Epidermal melanocyte (primary cell): ENCODE measurements around the gene MAP3K20.
"Not testable (repeated sequence)": the region's sequence is repeated elsewhere in the genome, so short reads cannot be mapped to it uniquely, and the experiment has no call there.

Source experiments
- DNase-seq: peaks from one replicate; pipeline ENCODE4 v3.0.0; 2011; ENCODE audit warnings: low spot score; ENCODE audit not compliant: insufficient read length

The MAP3K20 gene

DNA sequence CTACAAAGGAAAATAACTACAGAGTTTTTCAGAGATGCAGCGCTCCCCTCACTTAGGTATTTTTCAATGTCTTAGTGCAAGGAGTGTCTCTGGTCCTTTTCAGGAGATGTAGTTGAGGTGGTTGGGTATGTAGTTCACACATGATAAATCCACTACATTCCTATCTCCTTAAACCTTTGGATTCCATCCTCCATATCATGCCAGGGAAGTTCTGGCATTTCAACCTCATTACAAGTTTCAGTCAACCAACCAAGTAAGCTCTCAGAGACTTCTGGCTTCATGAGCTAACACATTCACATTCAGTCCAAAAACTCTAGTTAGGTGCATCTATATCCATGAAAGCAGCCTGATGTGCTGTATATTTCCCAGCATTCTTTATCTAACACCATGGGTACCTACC, 47.3 kb downstream of the MAP3K20 start:
- DNase-seq: no peak

DNA sequence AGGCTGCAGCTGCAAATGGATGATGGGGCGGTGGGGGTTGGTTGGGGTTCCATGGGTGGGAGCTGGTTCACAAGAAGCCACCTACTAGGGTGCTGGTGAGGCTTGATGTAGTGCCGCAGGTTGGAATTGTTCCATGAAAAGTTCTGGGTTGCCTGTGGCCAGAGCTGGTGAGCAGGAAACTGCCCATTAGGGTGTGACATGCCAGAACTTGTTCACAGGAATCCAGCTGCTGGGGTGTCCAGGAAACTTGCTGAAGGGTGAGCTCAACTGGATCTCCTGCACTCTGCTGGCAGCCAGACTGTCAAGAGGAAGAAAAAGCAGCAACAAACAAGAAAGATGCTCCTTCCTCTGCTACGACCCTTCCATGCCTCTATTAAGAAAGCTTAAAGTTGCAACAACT, 48.8 kb downstream of the MAP3K20 start:
- no peak for DNase-seq

DNA sequence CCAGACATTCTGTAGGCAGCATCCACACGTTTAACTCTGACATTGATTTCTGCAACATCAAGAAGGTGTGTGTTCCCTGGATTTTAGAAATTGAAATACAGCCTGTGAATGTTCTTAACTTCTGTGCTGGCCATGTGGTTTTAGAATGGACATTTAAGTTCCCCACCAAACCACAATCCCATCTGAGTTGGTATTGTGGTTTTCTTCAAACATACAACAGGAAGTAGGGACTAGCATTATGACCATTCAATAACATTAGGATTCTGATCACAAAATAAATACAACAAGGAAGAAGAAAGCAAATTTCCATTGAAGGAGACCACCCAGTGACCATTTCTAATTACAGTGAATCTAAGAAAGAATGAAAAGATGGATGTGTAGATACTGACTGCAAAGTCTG, 51.2 kb downstream of the MAP3K20 start:
- DNase-seq: no peak

DNA sequence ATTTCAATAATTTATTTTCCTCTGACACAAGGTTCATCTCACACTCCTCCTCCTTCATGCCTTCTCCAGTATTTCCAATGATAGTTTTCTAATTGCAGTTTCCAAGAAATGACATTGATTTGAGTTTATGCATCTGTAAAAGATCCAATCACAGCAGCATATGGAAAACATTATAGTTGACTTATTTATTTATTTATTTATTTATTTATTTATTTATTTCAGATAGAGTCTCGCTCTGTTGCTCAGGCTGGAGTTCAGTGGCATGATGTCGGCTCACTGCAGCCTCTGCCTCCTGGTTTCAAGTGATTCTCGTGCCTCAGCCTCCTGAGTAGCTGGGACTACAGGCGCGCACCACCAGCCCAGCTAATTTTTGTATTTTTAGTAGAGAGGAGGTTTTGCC, 52.5 kb downstream of the MAP3K20 start:
- DNase-seq: not testable (repeated sequence)

DNA sequence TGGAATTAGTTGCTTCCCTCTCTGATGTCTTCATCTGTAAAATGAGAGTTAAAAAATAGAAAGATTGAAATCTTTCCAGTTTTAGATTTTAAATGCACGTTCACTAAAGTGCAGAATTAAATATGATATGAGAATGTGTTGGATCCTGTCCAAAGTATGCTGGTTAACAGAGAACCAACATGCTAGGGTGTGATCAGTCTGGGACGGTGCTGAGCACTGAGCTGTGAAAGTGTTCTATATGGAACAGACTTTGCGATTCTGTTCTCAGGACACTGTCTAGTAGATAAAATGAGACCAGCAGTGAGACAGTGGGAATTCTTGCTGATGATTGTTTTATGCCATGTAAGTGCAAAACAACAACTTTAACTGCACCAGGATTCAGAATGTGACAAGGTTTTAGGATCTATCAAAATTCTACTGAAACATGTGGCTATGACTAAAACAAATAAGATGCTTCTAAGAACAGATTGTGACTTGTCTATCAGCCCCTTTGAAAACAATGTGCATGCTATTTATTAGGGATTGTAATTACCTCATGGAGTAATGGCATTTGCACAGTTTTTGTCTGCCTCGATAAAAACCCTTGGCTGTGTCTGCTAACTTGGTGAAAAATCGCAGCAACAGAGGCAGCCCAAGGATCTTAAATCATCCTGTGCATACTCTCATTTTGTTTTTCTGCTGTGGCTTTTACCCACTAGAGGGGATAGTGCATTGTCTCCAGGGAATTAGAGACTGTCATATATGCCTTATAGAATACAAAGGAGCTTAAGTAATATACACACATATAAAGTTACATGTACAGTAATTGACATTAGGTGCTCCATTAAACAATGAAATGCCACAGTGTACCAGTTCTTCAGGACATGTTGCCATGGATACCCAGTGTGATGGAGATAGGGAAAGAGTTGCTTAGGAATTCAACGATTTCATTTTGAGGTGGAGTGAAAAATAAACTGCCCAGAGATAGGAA, 55.1 kb downstream of the MAP3K20 start:
- no peak for DNase-seq

DNA sequence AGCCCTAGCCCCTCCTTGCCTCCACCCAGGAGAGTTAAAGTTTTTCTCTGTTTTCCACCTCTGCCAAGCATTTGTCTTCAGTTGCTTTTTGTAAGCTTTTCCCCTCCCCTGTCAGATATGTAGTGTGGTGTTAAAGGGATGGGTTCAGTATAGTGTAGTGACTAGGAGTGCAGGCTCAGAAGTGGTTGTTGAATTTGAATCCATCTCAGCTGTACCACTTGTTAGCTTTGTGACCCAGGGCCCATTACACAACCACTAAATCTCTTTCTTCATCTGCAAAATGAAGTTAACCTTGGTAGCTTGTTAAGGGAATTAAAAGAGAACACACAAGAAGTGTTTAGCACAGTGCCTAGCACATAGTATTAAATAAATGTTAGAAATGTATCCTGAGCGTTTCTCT, 56.9 kb downstream of the MAP3K20 start:
- DNase-seq: no peak

DNA sequence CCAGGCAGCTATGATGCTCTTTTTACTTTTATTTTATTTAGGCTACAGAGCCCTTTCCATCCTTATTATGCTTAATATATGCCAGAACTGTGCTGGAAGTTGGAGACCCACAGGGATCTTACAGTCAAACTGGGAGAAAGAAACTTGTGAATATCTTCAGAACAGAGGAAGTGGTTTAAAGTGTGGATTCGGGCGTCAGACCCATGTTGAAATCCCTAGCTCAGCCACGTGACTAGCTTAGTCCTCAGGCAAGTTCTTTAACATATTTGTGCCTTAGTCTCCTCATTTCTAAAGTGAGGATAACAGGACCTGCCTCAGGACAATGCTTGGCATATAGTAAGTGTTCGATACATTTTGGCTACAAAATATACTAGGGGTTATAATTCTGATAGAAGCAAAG, 59.1 kb downstream of the MAP3K20 start:
- no peak for DNase-seq

DNA sequence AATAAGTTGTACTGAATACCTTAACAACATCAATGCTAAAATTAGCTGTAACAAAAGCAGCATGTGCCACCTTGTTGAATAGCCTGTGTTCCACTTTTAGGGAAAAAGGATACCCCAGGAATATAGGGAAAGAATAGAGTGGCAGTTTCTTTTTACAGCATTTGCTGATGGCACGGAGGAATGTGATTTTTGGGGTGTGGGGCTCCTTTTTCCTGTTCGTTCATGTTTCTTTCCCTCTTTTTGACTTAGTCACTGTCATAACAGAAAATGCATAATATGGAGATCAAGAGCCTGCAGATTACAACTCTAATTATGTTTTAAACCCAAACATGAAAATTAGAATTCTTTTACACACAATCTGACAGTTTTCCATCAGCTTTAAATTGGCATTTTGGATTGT, 60.4 kb downstream of the MAP3K20 start:
- no peak for DNase-seq

DNA sequence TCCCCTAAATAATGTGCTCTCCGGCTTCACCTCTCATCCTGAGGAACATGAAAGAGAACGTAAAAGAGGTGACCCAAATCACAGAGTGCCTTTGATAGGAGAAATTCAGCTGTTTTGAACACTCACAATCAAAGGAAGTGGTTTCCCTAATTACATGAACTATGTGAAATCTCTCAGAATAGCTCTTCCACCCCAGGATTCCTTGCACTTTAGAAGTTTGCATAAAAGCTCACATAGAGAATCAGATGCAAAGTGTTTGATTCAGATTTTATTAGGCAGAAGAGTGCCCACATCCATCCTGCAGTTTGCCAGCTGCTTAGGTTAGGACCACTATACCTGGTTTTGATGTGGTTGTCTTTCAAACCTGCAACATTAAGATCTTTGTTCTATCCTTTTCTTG, 61.0 kb downstream of the MAP3K20 start:
- DNase-seq: no peak

DNA sequence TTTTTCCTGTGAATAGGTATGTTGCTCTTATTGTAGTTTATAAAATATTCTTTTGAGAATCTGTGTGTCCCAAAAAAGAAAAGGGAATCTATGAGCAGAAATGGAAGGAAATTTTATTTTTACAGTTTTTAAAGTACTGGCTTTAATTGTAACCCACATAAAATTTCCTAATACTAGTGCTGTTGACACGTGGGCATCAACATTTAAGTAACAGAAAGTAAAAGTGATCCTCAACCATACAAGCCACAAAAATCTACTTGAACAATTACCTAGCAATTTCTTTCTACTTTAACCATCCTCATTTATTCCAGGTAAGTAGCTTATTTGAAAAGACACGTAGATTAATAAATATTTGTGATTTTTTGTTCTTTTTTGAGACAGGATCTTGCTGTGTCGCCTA, 62.0 kb downstream of the MAP3K20 start:
- no peak for DNase-seq

DNA sequence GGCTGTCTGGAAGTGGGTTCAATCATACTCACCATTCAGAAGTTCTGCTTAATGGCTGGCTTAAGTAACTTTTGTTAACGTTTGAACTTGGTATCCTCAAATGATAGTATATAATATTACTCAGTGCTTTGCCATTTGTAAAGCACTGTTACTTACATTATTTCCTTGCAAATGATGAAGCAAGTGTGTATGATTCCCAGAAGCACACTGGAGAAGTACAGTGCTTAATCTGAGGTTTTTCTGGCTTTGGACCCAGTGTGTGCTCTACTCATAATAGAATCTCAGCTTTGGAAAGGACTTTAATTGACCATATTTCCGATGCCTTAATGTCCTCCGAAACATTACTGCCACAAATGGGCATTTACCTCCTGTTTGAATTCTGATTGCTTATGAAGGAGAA, 63.3 kb downstream of the MAP3K20 start:
- DNase-seq: no peak

DNA sequence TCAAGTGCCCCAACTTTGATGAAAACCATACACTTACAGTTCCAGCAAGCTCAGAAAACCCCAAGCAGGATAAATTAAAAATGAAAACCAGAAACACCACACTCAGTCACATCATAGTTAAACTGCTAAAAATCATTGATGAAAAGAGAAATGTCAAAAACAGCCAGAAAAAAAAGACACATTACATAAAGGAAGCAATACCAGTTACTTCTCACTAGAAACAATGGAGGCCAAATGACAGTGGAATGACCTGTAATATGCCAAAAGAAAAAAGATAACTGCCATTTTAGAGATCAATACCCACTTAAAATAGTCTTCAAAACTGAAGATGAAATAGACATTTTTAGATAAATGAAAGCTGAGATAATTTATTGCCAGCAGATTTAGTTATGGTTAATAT, 66.0 kb downstream of the MAP3K20 start:
- DNase-seq: no peak

DNA sequence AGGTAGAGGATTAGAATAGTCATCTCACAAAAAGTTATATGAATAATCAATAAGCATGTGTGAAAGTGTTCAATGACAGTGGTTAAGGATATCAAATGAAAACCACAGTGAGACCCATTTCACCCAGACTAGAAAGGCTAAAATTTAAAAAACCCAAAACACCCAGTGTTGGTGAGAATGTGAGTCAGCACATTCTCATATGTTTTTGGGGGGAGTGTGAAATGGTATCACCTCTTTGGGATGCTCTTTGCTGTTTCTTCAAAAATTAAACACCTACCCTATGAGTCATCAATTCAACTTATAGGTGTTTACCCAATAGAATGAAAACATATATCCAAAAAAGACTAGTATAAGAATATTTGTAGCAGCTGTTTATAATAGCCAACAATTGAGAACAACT, 69.8 kb downstream of the MAP3K20 start:
- DNase-seq: no peak

DNA sequence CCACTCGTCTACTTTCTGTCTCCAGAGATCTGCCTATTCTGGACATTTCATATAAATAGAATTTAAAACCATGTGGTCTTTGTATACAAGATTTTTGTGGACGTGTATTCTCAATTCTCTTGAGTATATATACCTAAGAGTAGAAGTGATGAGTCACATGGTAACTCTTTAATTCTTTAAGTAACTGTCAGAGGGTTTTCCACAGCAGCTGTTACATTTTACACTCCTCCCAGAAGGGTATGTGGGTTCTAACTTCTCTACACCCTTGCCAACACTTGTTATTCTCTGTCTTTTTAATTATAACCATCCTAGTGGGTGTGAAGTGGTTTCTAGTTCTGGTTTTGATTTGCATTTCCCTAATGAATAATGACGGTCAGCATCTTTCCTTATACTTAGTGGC, 70.9 kb downstream of the MAP3K20 start:
- DNase-seq: no peak

DNA sequence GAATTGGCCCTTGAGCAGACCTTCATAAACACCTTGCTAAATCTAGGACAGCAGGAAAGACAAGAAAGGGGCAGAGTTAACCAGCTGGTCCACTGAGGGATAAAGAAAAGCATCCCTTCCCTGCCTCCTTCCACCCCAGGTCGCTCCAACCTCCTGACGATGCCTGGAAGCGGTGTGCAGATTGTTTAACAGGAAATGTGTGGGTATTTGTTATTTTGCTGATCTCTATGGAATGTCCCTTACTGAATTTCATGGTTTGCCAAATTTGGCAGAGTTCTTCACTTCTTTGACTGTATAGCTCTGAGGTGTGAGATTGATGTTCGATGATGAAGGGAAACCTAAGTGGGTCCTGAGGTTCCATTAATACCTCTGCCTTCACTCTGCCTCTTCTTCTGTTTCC, 72.9 kb downstream of the MAP3K20 start:
- DNase-seq: no peak

DNA sequence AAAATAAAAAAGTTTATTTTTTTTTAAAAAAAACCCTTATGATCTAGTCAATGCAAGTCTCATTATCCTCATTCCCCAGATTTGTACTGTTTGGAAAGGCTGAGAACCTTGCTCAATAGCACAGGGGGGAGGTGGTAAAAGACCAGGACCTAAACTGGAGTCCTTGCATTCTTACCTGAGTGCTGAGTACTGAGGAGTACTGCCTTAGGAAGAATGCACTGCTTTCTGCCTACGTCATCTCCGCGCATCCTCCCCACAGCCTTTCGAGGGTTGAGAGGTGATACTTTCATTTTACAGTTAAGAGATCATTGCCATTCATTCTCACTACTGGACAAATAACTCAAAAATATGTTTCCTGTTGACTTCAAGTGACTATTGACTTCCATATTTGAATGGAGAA, 73.8 kb downstream of the MAP3K20 start:
- no peak for DNase-seq

DNA sequence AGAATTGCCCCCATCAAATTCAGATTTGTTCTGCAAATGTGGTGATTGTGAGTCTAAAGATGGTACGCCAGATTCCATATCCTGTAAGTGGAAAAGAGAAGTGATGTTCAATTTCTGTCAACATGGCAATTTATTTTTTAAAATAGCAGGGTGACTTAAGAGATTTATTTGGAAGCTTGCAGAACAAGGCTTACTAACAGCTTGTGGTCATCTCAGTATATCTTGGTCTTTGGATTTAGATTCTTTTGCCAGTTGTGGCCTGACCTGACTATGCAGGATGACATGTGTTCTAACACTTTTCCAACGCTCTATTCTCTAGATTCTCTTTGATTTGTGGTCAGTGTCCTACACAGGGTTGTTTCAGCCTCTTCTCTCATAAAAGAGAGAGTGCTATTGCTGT, 74.4 kb downstream of the MAP3K20 start:
- DNase-seq: no peak

DNA sequence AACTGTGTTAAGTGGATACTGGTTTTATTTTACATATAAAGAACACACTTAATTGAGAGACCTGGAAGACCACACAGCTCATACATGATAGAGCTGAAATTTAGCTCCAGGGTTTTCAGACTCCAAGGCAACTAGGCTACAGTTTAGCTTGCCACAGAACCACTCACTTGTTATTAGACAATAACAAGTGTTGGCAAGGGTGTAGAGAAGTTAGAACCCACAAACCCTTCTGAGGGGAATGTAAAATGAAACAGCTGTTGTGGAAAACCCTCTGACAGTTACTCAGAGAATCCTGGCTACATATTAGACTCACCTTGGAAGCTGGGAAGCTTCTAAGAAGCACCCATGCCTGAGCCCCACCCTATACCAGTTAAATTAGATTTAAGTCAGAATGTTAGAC, 75.3 kb downstream of the MAP3K20 start:
- no peak for DNase-seq

DNA sequence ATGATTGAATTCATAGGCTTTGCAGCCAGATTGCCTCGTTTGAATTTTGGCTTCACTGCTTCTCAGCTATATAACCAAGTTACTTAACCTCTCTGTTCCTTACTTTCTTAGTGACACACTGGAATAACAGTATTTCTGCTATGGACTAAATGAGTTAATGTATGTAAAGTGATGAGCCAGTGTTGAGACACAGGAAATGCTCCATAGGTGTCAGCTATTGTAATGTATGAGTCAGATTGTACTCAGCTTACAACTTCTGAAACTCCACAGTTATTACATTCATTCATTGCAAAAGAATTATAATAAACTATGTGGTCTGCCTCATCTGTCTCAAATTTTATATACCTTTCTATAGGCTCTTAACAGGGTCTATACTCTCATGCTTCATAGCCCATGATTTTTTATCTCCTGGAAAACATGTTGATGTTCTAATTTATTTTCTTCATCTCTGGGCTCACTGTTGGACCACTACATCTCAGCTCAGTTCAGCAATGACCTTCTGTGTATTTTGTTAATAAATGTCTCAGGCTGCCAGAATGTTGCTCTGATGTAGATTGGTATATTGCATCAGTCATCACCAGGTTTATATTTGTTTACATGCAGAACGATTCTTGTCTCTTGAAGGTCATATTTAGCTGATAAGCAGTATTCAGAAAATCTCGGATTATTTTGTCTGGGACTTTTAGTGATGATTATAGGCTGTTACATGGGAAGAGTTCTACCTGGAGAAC, 76.2 kb downstream of the MAP3K20 start:
- DNase-seq: no peak

DNA sequence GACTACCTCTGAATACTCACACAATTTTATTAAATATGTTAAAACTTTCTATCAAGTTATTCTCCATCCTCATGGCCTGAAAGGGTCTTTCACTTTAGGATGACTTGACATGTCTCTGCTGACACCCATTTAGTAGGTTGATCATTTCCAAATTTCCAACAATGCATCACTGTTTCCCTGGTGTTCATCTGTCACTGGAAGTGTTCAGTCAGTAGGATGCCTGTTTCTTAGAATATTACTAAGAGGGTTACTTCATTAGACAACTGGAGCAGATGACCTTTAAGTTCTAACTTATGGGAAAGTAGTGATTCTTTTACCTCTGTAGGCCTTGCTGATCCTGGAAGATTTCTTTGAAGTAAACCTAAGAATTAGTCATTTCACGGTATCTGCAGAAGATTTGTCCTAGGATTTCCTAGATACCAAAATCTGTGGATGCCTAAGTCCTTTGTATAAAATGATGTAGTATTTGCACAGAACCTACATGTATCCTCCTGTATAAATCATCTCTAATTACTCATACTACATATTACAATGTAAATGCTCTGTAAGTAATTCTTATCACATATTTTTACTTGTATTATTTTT, 77.7 kb downstream of the MAP3K20 start:
- DNase-seq: no peak

DNA sequence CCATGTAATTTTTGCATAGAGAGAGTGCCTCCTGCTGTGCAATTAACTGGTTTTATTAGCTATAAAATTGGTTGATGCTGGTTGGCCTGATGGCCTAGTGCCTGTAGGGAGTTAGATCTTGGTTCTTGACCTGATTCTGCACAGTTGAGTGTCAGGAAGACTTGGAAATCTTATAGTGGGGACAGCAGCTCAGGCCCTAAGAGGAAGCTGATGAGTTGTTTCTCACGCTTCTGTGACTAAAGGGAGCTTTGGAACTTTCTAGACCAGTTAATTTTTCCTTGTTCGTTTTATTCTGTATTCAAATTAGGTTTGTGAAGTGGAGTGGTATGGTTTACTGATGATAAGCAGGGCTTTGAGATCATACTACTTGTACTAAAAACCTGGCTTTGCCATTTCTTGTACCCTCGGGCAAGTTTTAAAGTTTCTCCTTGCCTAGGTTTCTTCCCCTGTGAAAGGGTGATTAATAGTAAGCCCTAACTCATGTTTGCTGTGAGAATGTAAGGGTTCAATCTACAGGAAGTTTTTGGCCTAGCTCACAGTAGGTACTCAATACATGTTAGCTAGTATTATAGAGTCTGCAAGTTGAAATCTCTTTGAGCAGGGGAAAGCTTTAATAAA, 82.1 kb downstream of the MAP3K20 start:
- no peak for DNase-seq
